T-cell (primary cell): ENCODE data around the gene FUT6. TPM values are rescaled to one million over a fixed set of nuclear protein-coding genes. Genes with fewer than 3 reads are reported as not detected.

Experiments
- ATAC-seq, 4 experiments: fragments of 200-7000 bp in 3 of 4; fragments of 150-1000 bp in 1 of 4; cut with Tn5 transposase; replicated peaks in 1 of 4; 1 replicate in 3 of 4; 2 replicates in 1 of 4; pipeline ENCODE4 v1.10.0; 2021; ENCODE audit warnings: moderate library complexity in 3 of 4, mild to moderate bottlenecking in 2 of 4, moderate number of reproducible peaks in 1 of 4
- CTCF ChIA-PET, 2 donors: fragments of 300-600 bp; sonication (Branson Sonifier 250); formaldehyde crosslinking; loops; one replicate each; lab custom pipeline; 2022; ENCODE audit warnings: antibody characterized with exemption in 2 of 2; lab: Charles Lee
- POLR2A ChIA-PET, 2 donors: fragments of 300-600 bp; sonication (Branson Sonifier 250); formaldehyde crosslinking; loops; one replicate each; lab custom pipeline; 2022; ENCODE audit warnings: antibody characterized with exemption in 2 of 2; lab: Charles Lee
- DNase-seq, 35 experiments: peaks; one replicate each; pipeline versions ENCODE4 v3.0.0 to v3.0.0-alpha.2; 2013 to 2023
- H3K27ac ChIP-seq: one replicate; pipeline ENCODE4 v1.5.1; 2013; ENCODE audit warnings: low read length
- H3K27me3 ChIP-seq, 2 experiments: replicated peaks in 1 of 2; 1 replicate in 1 of 2; 2 replicates in 1 of 2; pipeline versions ENCODE4 v1.6.1 to v1.7.0; 2013; ENCODE audit warnings: low read length in 1 of 2, mixed read lengths in 1 of 2; ENCODE audit not compliant: control insufficient read depth in 2 of 2, insufficient read depth in 2 of 2; ENCODE audit errors: extremely low read depth in 1 of 2
- H3K36me3 ChIP-seq, 2 donors: 1 replicate in 1 of 2; 2 replicates in 1 of 2; pipeline versions ENCODE4 v1.6.1 to v1.7.0; 2013; ENCODE audit warnings: low read length in 1 of 2; ENCODE audit not compliant: control insufficient read depth in 2 of 2, insufficient read depth in 1 of 2; ENCODE audit errors: extremely low read depth in 1 of 2
- H3K4me1 ChIP-seq, 2 experiments: 1 replicate in 1 of 2; 2 replicates in 1 of 2; pipeline versions ENCODE4 v1.6.1 to v1.7.0; 2013; ENCODE audit warnings: low read length in 2 of 2, mixed read lengths in 1 of 2; ENCODE audit not compliant: insufficient read depth in 2 of 2, control insufficient read depth in 1 of 2; ENCODE audit errors: extremely low read depth in 1 of 2
- H3K4me3 ChIP-seq, 2 donors: 1 replicate in 1 of 2; 2 replicates in 1 of 2; pipeline versions ENCODE4 v1.5.1 to v1.7.0; 2013; ENCODE audit warnings: mild to moderate bottlenecking in 2 of 2, low read length in 1 of 2, moderate library complexity in 1 of 2; ENCODE audit not compliant: control insufficient read depth in 1 of 2; ENCODE audit errors: extremely low read depth in 1 of 2
- H3K9me3 ChIP-seq: 2 replicates; pipeline ENCODE4 v1.7.0; 2013
- H3K27ac Mint-ChIP-seq, 2 donors: one replicate each; pipeline ENCODE4 v1.8.0; 2020 to 2021; ENCODE audit warnings: mild to moderate bottlenecking in 2 of 2, mixed read lengths in 2 of 2
- H3K27me3 Mint-ChIP-seq, 2 donors: one replicate each; pipeline ENCODE4 v1.8.0; 2021 to 2022; ENCODE audit warnings: mixed read lengths in 2 of 2
- H3K36me3 Mint-ChIP-seq: one replicate; pipeline ENCODE4 v1.8.0; 2021; ENCODE audit warnings: mixed read lengths
- H3K4me1 Mint-ChIP-seq, 3 donors: one replicate each; pipeline ENCODE4 v1.8.0; 2020 to 2022; ENCODE audit warnings: mixed read lengths in 3 of 3, mild to moderate bottlenecking in 1 of 3
- H3K4me3 Mint-ChIP-seq, 3 donors: one replicate each; pipeline ENCODE4 v1.8.0; 2020 to 2022; ENCODE audit warnings: mild to moderate bottlenecking in 3 of 3, mixed read lengths in 3 of 3, moderate library complexity in 3 of 3
- H3K9me3 Mint-ChIP-seq, 3 donors: one replicate each; pipeline ENCODE4 v1.8.0; 2020 to 2022; ENCODE audit warnings: mixed read lengths in 3 of 3
- WGBS: methylation state at CpG from one replicate; pipeline ENCODE4 v1.1.5; 2013; ENCODE audit warnings: missing lambda C conversion rate; ENCODE audit not compliant: insufficient coverage; 5-methylcytosine and 5-hydroxymethylcytosine counted together
- total RNA-seq, 35 experiments: library from RNA in 6 of 35; stranded (reverse) in 6 of 35; fragments of 120-200 nt in 1 of 35; gene quantifications; one replicate each; pipeline versions ENCODE4 v1.2.1 to v1.2.4 and lab custom pipeline; 2013 to 2026

Gene FUT6
- total RNA-seq, 5 donors from 2014 or later (not counting 1 experiment from before 2014, with no cell fraction given): 0.15 to 0.79 (median 0.35) TPM; not detected in 2

DNA sequence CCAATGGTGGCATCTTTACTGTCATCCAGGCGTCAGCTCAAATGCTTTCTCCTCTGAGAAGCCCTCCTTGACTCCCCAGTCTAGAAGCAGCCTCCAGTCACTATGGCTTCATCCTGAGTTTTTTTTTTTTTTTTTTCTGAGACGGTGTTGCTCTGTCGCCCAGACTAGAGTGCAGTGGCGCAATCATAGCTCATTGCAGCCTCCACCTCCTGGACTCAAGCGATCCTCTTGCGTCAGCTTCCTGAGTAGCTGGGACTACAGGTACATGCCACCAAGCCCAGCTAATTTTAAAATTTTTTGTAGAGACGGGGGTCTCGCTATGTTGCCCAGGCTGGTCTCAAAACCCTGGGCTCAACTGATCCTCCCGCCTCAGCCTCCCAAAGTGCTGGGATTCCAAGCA is 30.4 kb downstream of the FUT6 start:
- Mint-ChIP-seq H3K36me3 (no peaks in the 10 kb centered on the region), H3K27me3 (no peaks in the 10 kb centered on the region), H3K9me3 (no peaks in the 10 kb centered on the region), H3K4me3 (no peak overlapping the region), H3K27ac (no peak overlapping the region), H3K4me1 (peaks cover 5 to 12% (median 6%) of the 10 kb centered on the region in 3 donors)
- ATAC-seq (no peak), DNase-seq (no peak)
- Histone ChIP-seq H3K27ac (no peak overlapping the region), H3K4me1 (peaks cover 3 to 15% of the 10 kb centered on the region in 2 experiments), H3K36me3 (no peaks in the 10 kb centered on the region), H3K4me3 (no peak overlapping the region), H3K27me3 (peaks cover 0 to 16% of the 10 kb centered on the region in 2 experiments), H3K9me3 (no peaks in the 10 kb centered on the region)
- POLR2A ChIA-PET: no interaction called here
- WGBS: 92% methylated on average over 6 of the region's 9 CpGs
- CTCF ChIA-PET: interaction anchor here in 1 of 2 donors (0.6 kb wide), 2 partner anchors 27 to 528 kb away, joined by 3 to 4 read pairs; no protein-coding TSS in a partner anchor

DNA sequence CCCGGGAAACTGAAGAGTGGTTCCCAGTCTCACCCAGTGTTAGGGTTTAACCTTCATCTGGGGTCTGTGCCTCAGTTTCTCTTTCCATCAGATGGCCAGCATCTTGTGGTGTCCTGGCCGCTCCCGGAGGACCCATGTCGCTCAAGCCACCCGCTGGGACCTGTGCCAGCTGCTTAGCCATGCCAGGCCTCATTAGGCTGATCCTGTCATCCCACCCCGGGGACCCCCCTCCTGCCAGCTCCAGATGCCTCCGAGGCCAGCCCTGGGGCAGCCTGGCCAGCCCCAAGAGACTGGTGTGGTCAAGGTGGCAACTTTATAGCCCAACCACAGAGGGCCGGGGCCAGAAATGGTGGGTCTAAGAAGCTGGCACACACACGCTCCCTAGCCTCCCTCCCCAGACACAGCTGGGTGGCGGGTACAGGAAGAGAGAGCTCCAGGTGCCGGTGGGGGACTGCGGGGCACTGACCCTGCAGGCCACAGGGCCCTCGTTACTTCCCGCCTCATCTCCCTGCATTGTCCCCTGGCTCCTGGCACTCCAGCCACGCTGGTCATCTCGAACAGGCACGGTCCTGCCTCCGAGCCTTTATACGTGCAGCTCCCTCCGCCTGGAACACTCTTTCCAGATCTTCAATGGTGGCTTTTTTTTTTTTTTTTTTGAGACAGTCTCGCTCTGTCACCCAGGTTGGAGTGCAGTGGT is 31.2 kb downstream of the FUT6 start:
- Mint-ChIP-seq H3K27me3 (peaks cover 0 to 3% of the 10 kb centered on the region in 2 donors), H3K4me3 (no peak overlapping the region), H3K27ac (peak overlapping the region in 1 of 2 donors; percentile 31), H3K4me1 (peaks cover 12 to 18% (median 12%) of the 10 kb centered on the region in 3 donors), H3K36me3 (no peaks in the 10 kb centered on the region), H3K9me3 (no peaks in the 10 kb centered on the region)
- Histone ChIP-seq H3K9me3 (no peaks in the 10 kb centered on the region), H3K4me3 (no peak overlapping the region), H3K4me1 (peaks cover 7 to 22% of the 10 kb centered on the region in 2 experiments), H3K36me3 (no peaks in the 10 kb centered on the region), H3K27ac (no peak overlapping the region), H3K27me3 (peaks cover 0 to 24% of the 10 kb centered on the region in 2 experiments)
- no peak for DNase-seq
- WGBS: 80% methylated on average over 12 of the region's 21 CpGs
- ChIA-PET POLR2A (no interaction called here), CTCF (interaction anchor here in 1 of 2 donors (0.6 kb wide), 1 partner anchor 1017 kb away, joined by 4 read pairs; the partner anchor contains the start of gene FEM1A)
- no peak for ATAC-seq

DNA sequence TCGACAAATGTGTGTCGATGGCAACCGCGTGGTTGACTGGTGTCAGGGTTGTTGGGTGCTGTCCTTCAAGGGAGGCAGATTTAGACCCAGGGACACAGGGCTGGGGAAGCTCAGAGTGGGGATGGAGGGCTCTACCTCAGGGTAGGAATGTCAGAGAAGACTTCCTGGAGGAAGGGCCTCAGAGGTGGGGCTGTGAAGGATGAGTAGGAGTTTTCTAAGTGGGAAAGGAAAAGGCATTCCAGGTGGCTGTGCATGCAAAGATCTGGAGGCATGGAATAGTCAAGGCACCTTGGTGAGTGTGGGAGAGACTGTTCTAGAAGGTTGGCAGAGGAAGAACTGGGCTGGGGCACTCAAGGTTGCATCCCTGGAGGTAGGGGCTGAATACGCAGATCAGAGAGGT is 32.6 kb downstream of the FUT6 start:
- peak overlapping the region in 1 of 3 donors; percentile 56 for H3K4me3 Mint-ChIP-seq
- no peaks in the 10 kb centered on the region for H3K9me3 ChIP-seq
- H3K27ac ChIP-seq: no peak overlapping the region
- peaks cover 7 to 31% of the 10 kb centered on the region in 2 experiments for H3K4me1 ChIP-seq
- H3K9me3 Mint-ChIP-seq: no peaks in the 10 kb centered on the region
- no peak for ATAC-seq
- POLR2A ChIA-PET: interaction anchor here in 1 of 2 donors (0.5 kb wide), 1 partner anchor 13 kb away, joined by 7 read pairs; no protein-coding TSS in a partner anchor
- H3K36me3 ChIP-seq: no peaks in the 10 kb centered on the region
- no peaks in the 10 kb centered on the region for H3K36me3 Mint-ChIP-seq
- no peak overlapping the region for H3K4me3 ChIP-seq
- CTCF ChIA-PET: interaction anchor here in 1 of 2 donors (0.8 kb wide), 2 partner anchors 21 to 180 kb away, joined by 3 to 4 read pairs; no protein-coding TSS in a partner anchor
- H3K4me1 Mint-ChIP-seq: peaks cover 16 to 25% (median 17%) of the 10 kb centered on the region in 3 donors
- WGBS: 96% methylated on average over 5 of the region's 5 CpGs
- H3K27ac Mint-ChIP-seq: peak overlapping the region in 1 of 2 donors; percentile 58
- DNase-seq: no peak
- H3K27me3 Mint-ChIP-seq: peaks cover 0 to 9% of the 10 kb centered on the region in 2 donors
- peaks cover 0 to 35% of the 10 kb centered on the region in 2 experiments for H3K27me3 ChIP-seq

- CTCF ChIA-PET: interaction anchor here in 1 of 2 donors (0.8 kb wide), 1 partner anchor 181 kb away, joined by 3 read pairs; no protein-coding TSS in a partner anchor
- Histone ChIP-seq H3K27me3 (peaks cover 0 to 43% of the 10 kb centered on the region in 2 experiments), H3K4me1 (peaks cover 7 to 35% of the 10 kb centered on the region in 2 experiments), H3K9me3 (no peaks in the 10 kb centered on the region), H3K4me3 (no peak overlapping the region), H3K27ac (no peak overlapping the region), H3K36me3 (no peaks in the 10 kb centered on the region)
- 39% methylated on average over 3 of the region's 6 CpGs for WGBS
- peaks cover 0 to 14% of the 10 kb centered on the region in 2 donors for H3K27me3 Mint-ChIP-seq
- no peaks in the 10 kb centered on the region for H3K36me3 Mint-ChIP-seq
- H3K9me3 Mint-ChIP-seq: no peaks in the 10 kb centered on the region
- ATAC-seq: no peak
- H3K4me3 Mint-ChIP-seq: peak overlapping the region in 1 of 3 donors; percentile 56
- POLR2A ChIA-PET: interaction anchor here in 1 of 2 donors (0.5 kb wide), 1 partner anchor 8 kb away, joined by 10 read pairs; no protein-coding TSS in a partner anchor
- peaks cover 18 to 28% (median 20%) of the 10 kb centered on the region in 3 donors for H3K4me1 Mint-ChIP-seq
- H3K27ac Mint-ChIP-seq: no peak overlapping the region
- no peak for DNase-seq
Measured at GRCh38 chr19:5806133-5806489, 33.4 kb downstream of the FUT6 start.

GRCh38 chr19:5805462-5806132 is 33.9 kb downstream of the FUT6 start:
- Histone ChIP-seq H3K27me3 (peaks cover 0 to 48% of the 10 kb centered on the region in 2 experiments), H3K4me1 (peaks cover 7 to 35% of the 10 kb centered on the region in 2 experiments), H3K4me3 (peak overlapping the region in 1 of 2 donors; percentile 10), H3K9me3 (no peaks in the 10 kb centered on the region), H3K36me3 (no peaks in the 10 kb centered on the region), H3K27ac (no peak overlapping the region)
- 5% methylated on average over 45 of the region's 46 CpGs for WGBS
- H3K36me3 Mint-ChIP-seq: no peaks in the 10 kb centered on the region
- H3K9me3 Mint-ChIP-seq: no peaks in the 10 kb centered on the region
- DNase-seq (peak in 31 of 35 experiments; percentile 29 to 76 (median 52)), ATAC-seq (peak; percentile 24 to 33 (median 32))
- POLR2A ChIA-PET: interaction anchor here in 1 of 2 donors (0.5 kb wide), 1 partner anchor 7 kb away, joined by 10 read pairs; no protein-coding TSS in a partner anchor
- peaks cover 2 to 19% of the 10 kb centered on the region in 2 donors for H3K27me3 Mint-ChIP-seq
- no peak overlapping the region for H3K27ac Mint-ChIP-seq
- CTCF ChIA-PET: no interaction called here
- peak overlapping the region; percentile 43 to 62 (median 56) for H3K4me3 Mint-ChIP-seq
- H3K4me1 Mint-ChIP-seq: peaks cover 18 to 28% (median 20%) of the 10 kb centered on the region in 3 donors
